GM12865 (cell line): Measurements from ENCODE around the gene MB.

Experiments used
- DNase-seq: peaks from one replicate; pipeline ENCODE4 v3.0.0; 2010; ENCODE audit warnings: low read depth
- H3K4me3 ChIP-seq: 2 replicates; pipeline ENCODE4 v1.5.1; 2011; ENCODE audit warnings: mild to moderate bottlenecking, low read depth, low read length, control low read depth
- TF ChIP-seq, protein P1 (sequence below): IDR thresholded peaks from 2 replicates; pipeline ENCODE4 v1.5.1; 2011; ENCODE audit warnings: low read length, control low read depth, low read depth, inconsistent platforms; ENCODE audit not compliant: insufficient read depth; ENCODE audit errors: missing control alignments

MB gene

DNA sequence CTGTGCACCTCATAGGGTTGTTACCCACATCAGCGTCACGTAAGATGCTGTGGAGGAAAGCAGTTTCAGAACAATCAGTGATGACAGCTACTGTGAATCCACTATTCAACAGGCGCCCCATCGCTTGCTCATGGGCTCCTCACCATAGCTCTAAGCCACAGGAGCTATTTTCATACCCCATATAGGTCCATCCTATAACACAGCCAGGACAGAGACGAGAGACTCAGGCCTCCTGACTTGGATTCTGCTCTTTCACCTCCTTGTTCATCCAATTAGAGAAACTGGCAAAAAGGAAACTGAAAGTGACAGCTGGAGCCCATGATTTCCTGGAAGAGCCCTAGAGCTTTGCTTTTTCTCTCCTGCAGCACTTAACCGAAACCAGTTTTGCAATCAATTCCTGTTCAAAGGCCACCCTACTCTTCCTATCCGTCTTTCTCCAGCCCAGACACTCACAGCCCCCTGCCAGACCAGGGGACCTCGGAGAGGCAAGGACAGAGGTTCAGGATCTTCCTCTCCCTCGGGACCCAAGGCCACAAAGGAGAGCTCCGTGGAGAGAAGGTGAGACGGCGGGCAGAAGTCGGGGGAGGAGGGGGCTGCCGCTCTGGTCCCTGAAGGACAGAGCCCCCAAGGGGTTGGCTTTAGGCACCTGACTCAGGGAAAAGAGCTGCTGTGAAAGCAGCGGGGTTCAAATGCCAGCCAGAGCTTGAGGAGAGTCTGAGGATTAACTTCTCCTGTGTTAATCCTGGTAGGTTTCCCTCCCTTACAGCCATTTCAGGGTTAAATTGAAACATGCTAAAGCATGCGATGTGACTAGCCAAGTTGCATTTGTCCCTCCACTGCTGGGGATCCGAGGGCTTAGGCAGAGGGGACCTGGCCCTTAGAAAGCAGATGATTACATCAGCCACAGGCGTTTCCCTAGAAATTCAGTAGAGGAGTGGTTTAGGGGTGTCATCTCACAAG is 31.2 kb upstream of the MB start, which contains the start of gene APOL6:
Gene APOL6 (plus strand): TSS at position 381 of the 960 bp plus-strand sequence. CDS start 7,980 bp downstream, outside the sequence.
- peak within 1 kb of the TSS; percentile 93 for H3K4me3 ChIP-seq
- TF ChIP-seq, protein P1, sequence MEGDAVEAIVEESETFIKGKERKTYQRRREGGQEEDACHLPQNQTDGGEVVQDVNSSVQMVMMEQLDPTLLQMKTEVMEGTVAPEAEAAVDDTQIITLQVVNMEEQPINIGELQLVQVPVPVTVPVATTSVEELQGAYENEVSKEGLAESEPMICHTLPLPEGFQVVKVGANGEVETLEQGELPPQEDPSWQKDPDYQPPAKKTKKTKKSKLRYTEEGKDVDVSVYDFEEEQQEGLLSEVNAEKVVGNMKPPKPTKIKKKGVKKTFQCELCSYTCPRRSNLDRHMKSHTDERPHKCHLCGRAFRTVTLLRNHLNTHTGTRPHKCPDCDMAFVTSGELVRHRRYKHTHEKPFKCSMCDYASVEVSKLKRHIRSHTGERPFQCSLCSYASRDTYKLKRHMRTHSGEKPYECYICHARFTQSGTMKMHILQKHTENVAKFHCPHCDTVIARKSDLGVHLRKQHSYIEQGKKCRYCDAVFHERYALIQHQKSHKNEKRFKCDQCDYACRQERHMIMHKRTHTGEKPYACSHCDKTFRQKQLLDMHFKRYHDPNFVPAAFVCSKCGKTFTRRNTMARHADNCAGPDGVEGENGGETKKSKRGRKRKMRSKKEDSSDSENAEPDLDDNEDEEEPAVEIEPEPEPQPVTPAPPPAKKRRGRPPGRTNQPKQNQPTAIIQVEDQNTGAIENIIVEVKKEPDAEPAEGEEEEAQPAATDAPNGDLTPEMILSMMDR, result no peak
- DNase-seq, result peak; percentile 80

DNA sequence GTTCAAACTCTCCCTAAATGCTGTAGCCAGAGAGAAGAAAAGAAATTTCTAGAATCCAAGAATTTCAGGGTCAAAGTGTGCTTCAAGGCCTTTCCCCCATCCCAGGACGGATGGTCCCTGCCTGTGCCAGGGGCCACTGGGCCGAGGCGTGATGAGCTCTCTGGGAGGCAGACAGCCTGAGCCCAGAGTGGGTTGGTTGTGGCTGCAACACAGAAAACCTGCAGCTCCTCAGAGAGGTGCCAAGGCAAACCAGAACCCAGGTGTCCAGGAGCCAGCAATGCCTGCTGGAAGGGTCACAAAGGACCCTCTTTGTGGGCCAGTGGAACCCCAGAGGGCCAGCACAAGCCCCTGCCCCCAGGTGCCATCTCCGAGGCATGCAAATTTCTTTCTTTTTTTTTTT is 28.5 kb upstream of the MB start:
- TF ChIP-seq, protein P1, result no peak
- no peak overlapping the region for H3K4me3 ChIP-seq
- no peak for DNase-seq

DNA sequence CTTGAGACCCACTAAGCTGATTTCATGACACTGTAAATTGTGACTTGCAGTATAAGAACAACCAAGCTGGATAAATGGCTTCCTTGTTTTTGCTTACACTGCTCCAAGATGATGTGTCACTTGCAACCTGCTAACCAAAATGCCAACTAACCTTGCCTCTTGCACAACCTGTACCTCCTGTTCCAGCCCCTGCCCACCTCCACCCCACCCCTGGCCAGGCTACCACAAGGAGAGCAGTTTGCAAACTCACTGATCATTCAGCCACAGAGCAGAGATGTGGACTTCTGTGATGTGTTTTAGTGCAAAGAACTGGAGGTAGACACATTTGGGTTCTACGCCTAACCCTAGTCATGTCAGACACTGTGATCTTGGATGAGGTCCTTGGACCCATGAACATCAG is 26.9 kb upstream of the MB start:
- DNase-seq, result no peak
- H3K4me3 ChIP-seq, result no peak overlapping the region
- TF ChIP-seq, protein P1, result no peak

DNA sequence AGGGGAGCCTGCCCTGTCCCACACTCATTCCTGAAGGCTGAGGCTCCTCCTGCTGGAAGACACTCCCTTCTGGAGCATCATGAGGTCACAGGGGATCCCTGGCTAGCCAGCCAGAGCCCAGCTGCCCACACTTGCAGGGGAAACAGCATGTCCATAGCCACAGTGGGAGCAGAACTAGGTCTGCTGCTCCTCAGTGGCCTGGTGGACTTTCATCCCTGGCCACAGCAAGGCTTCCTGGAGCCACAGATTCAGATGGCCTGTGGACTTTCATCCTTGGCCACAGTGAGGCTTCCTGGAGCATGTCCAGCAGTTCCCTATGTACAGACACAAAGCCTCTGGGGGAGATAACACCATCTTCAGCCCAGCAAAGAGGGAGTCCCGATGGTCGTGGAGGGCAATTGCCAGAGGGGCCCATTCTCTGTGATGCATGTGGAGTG is 25.2 kb upstream of the MB start:
- DNase-seq, result no peak
- no peak overlapping the region for H3K4me3 ChIP-seq
- TF ChIP-seq, protein P1, result no peak

DNA sequence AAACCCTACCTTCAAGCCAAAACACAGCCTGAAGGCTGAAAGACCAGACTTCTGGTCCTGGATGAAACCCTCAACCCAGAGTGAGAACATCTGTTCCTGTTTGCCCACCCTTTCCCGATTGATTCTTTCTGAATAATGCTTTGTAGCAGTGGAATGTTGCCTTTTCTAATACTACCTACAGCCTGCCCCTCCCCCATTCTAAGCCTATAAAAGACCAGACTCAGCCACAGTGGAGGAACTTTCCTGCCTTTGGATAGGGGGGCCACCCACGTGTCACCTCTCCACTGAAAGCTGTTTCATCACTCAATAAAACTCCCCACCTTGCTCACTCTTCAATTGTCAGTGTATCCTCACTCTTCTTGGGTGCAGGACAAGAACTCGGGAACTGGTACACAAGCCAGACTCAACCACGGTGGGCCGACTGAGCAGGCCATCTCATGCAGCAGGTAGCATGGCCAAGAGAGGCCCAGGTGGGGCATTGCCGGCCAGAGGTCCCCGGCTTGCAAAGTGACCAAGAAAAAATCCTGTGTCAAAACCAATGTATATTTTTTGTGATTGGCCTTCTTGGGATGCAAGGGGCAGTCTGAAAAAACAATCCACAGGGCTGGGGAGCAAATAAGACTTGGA is 24.5 kb upstream of the MB start:
- TF ChIP-seq, protein P1, result no peak
- H3K4me3 ChIP-seq, result no peak overlapping the region
- DNase-seq, result no peak

DNA sequence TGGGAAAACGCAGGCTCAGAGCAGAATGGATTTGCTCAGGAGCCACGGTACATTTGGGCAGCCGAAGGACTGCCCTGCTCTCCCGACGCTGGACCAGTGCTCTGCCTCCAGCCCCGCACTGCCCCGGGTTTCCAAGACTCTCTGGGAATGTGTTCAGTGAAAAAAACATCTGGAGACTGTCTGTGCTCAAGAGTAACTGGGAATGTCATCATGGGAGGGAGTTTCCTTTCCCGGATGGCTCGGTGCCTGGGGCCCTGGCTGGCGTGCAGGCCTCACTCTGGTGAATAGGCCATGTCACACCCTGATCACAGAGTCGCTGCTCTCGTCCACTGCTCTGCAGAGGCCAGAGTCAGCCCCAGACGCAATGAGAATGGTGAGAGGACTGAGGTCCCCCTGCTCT is 21.3 kb upstream of the MB start:
- no peak for DNase-seq
- TF ChIP-seq, protein P1, result no peak
- H3K4me3 ChIP-seq, result no peak overlapping the region
